Endothelial cell of umbilical vein (primary cell): ENCODE measurements around the gene SLC35D1. TPM values are rescaled to one million over a fixed set of nuclear protein-coding genes. Genes with fewer than 3 reads are reported as not detected.

Experiments
- BruUV-seq: library from RNA; stranded (reverse); fragments of 400-500 nt; replicated peaks from 2 replicates; lab custom pipeline; 2021; lab: Mats Ljungman, UMichigan
- CTCF ChIA-PET: fragments of 300-600, 350-600 bp; sonication (Branson Sonifier 250); formaldehyde crosslinking; loops from one replicate; lab custom pipeline; 2021; ENCODE audit warnings: antibody characterized with exemption, inconsistent platforms; lab: Charles Lee
- POLR2A ChIA-PET: fragments of 300-600, 350-600 bp; sonication (Branson Sonifier 250); formaldehyde crosslinking; loops from one replicate; lab custom pipeline; 2021; ENCODE audit warnings: antibody characterized with exemption, inconsistent platforms; lab: Charles Lee
- DNase-seq: peaks from one replicate; pipeline ENCODE4 v3.0.0-alpha.2; 2011; ENCODE audit warnings: low read depth, low spot score
- FAIRE-seq: peaks from 2 replicates; lab custom pipeline; 2011; peaks lifted over from hg19 to GRCh38; lab: Jason Lieb, UNC
- H2AFZ ChIP-seq: 2 replicates; pipeline ENCODE4 v1.6.0; 2012; ENCODE audit warnings: low read depth, low read length, control low read depth, inconsistent platforms
- H3K27ac ChIP-seq: 2 replicates; pipeline ENCODE4 v1.5.1; 2011; ENCODE audit warnings: low read depth, mild to moderate bottlenecking, control low read depth, low read length, moderate library complexity; ENCODE audit not compliant: insufficient read depth
- H3K27me3 ChIP-seq, 2 experiments: 2 replicates each; pipeline versions ENCODE4 v1.6.0 to v1.6.1; 2011; ENCODE audit warnings: low read length in 2 of 2, mixed read lengths in 1 of 2; ENCODE audit not compliant: control insufficient read depth in 2 of 2, insufficient read depth in 2 of 2
- H3K36me3 ChIP-seq, 2 experiments: 2 replicates in 1 of 2; 3 replicates in 1 of 2; pipeline ENCODE4 v1.5.1; 2011; ENCODE audit warnings: low read length in 2 of 2, mild to moderate bottlenecking in 1 of 2, moderate library complexity in 1 of 2; ENCODE audit not compliant: control insufficient read depth in 2 of 2, insufficient read depth in 2 of 2; ENCODE audit errors: extremely low read depth in 1 of 2
- H3K4me1 ChIP-seq: 3 replicates; pipeline ENCODE4 v1.5.1; 2011; ENCODE audit warnings: mild to moderate bottlenecking, low read length; ENCODE audit not compliant: control insufficient read depth, insufficient read depth; ENCODE audit errors: extremely low read depth
- H3K4me2 ChIP-seq: 2 replicates; pipeline ENCODE4 v1.6.1; 2011; ENCODE audit warnings: low read length, control low read depth, mixed read lengths; ENCODE audit not compliant: insufficient read depth
- H3K4me3 ChIP-seq, 3 experiments: fragments of 200-600 bp in 1 of 3; sonication (generic), shearing (Covaris generic) in 1 of 3; replicated peaks in 1 of 3; 2 replicates each; pipeline ENCODE4 v1.5.1; 2011 to 2016; ENCODE audit warnings: control low read depth in 3 of 3, low read length in 3 of 3, mild to moderate bottlenecking in 2 of 3, inconsistent platforms in 1 of 3, low read depth in 1 of 3, moderate library complexity in 1 of 3; ENCODE audit not compliant: insufficient read depth in 1 of 3
- H3K79me2 ChIP-seq: 2 replicates; pipeline ENCODE4 v1.6.0; 2012; ENCODE audit warnings: low read length, inconsistent platforms; ENCODE audit not compliant: control insufficient read depth, insufficient read depth
- H3K9ac ChIP-seq: replicated peaks from 2 replicates; pipeline ENCODE3; 2011; ENCODE audit warnings: low read length, control low read depth; ENCODE audit not compliant: insufficient read depth; ENCODE audit errors: extremely low read depth
- H3K9me1 ChIP-seq: replicated peaks from 3 replicates; pipeline ENCODE4 v1.6.0; 2011; ENCODE audit warnings: mild to moderate bottlenecking, low read length; ENCODE audit not compliant: control insufficient read depth, insufficient read depth; ENCODE audit errors: extremely low read depth
- H3K9me3 ChIP-seq: replicated peaks from 2 replicates; pipeline ENCODE4 v1.5.1; 2012; ENCODE audit warnings: low read length, inconsistent platforms; ENCODE audit not compliant: control insufficient read depth, insufficient read depth
- H4K20me1 ChIP-seq: replicated peaks from 2 replicates; pipeline ENCODE3; 2011; ENCODE audit warnings: mild to moderate bottlenecking, low read length; ENCODE audit not compliant: control insufficient read depth, insufficient read depth; ENCODE audit errors: extremely low read depth
- CTCF ChIP-seq, 2 donors: IDR thresholded peaks; 1 replicate in 1 of 2; 2 replicates in 1 of 2; pipeline ENCODE4 v1.5.1; 2011; ENCODE audit warnings: low read length in 2 of 2, mild to moderate bottlenecking in 2 of 2, moderate library complexity in 2 of 2, control low read depth in 1 of 2, inconsistent platforms in 1 of 2, low read depth in 1 of 2; ENCODE audit not compliant: insufficient read depth in 1 of 2; ENCODE audit errors: extremely low read depth in 1 of 2
- EZH2 ChIP-seq: IDR thresholded peaks from 2 replicates; pipeline ENCODE4 v1.6.1; 2012; ENCODE audit warnings: borderline replicate concordance, low read depth, mild to moderate bottlenecking, moderate library complexity, low read length, inconsistent platforms; ENCODE audit not compliant: severe bottlenecking
- FOS ChIP-seq: IDR thresholded peaks from 2 replicates; pipeline ENCODE4 v1.6.1; 2011; ENCODE audit warnings: mild to moderate bottlenecking, low read length, moderate library complexity, borderline replicate concordance; ENCODE audit not compliant: insufficient read depth
- GATA2 ChIP-seq: IDR thresholded peaks from 2 replicates; pipeline ENCODE4 v1.7.0; 2011; ENCODE audit warnings: low read depth, mild to moderate bottlenecking, moderate library complexity, mixed read lengths, low read length; ENCODE audit not compliant: insufficient read length, insufficient read depth
- JUN ChIP-seq: IDR thresholded peaks from 2 replicates; pipeline ENCODE4 v1.6.1; 2011; ENCODE audit warnings: borderline replicate concordance, low read depth; ENCODE audit not compliant: insufficient read length, insufficient read depth
- MAX ChIP-seq: IDR thresholded peaks from 2 replicates; pipeline ENCODE4 v1.6.1; 2011; ENCODE audit not compliant: insufficient read depth, insufficient read length
- MYC ChIP-seq: IDR thresholded peaks from one replicate; pipeline ENCODE4 v1.6.1; 2011; ENCODE audit warnings: mild to moderate bottlenecking, low read depth, low read length
- POLR2A ChIP-seq: IDR thresholded peaks from 2 replicates; pipeline ENCODE4 v1.6.1; 2012; ENCODE audit warnings: low read depth, mild to moderate bottlenecking, control low read depth, low read length
- POLR2AphosphoS5 ChIP-seq: IDR thresholded peaks from 2 replicates; pipeline ENCODE4 v1.6.1; 2012; ENCODE audit warnings: low read depth, mild to moderate bottlenecking, control low read depth, low read length, moderate library complexity; ENCODE audit not compliant: insufficient read depth
- dilution Hi-C: fragments of 300-500 bp; cut with MboI; formaldehyde crosslinking; loops from one replicate; pipeline ENCODE4 v1.15.0; 2019; ENCODE audit warnings: low sequenced_read_pairs; ENCODE audit not compliant: extremely low pct_ligation_motif_present
- intact Hi-C: fragments of 100-400 bp; cut with micrococcal nuclease; formaldehyde crosslinking; loops from one replicate; pipeline ENCODE4 v1.10.0; 2022
- polyA plus RNA-seq, 4 experiments: library from polyadenylated mRNA; depleted of rRNA in 3 of 4; stranded (reverse) in 3 of 4; unstranded in 1 of 4; fragments of >200 nt; gene quantifications; 2 replicates each; pipeline versions ENCODE4 v1.2.1 to v1.2.3, GENCODE V29; 2011 to 2012; ENCODE audit warnings: missing spikeins in 1 of 4
- total RNA-seq: library from RNA; stranded (reverse); gene quantifications from 2 replicates; pipeline ENCODE4 v1.2.3, GENCODE V29; 2021

The SLC35D1 gene
- total and polyA plus RNA-seq, 2 donors (not counting 3 experiments of a cell fraction or from before 2014, with no cell fraction given) = 3.5 to 6.6 TPM

GRCh38 chr1:67018574-67018973 is 35.4 kb downstream of the SLC35D1 start:
- Histone ChIP-seq H3K27ac (no peak overlapping the region), H4K20me1 (no peaks in the 10 kb centered on the region), H3K4me3 (no peak overlapping the region), H2AFZ (no peak overlapping the region), H3K4me1 (peaks cover 18% of the 10 kb centered on the region), H3K9me3 (no peaks in the 10 kb centered on the region), H3K36me3 (peaks cover 0 to 3% of the 10 kb centered on the region in 2 experiments), H3K79me2 (no peaks in the 10 kb centered on the region), H3K4me2 (no peak overlapping the region), H3K27me3 (no peaks in the 10 kb centered on the region), H3K9me1 (no peaks in the 10 kb centered on the region), H3K9ac (no peak overlapping the region)
- no peak for TF ChIP-seq JUN
- TF ChIP-seq FOS = no peak
- TF ChIP-seq MAX = no peak
- TF ChIP-seq POLR2A = no peak
- TF ChIP-seq CTCF (IDR thresholded peaks at IDR 0.05; ENCODE audit: extremely low read depth in 1 of 2, insufficient read depth in 1 of 2, low read depth in 1 of 2, low read length in 2 of 2) = no peak
- TF ChIP-seq MYC = no peak
- no peak for TF ChIP-seq GATA2
- no peak for TF ChIP-seq EZH2
- no peak for TF ChIP-seq POLR2AphosphoS5
- BruUV-seq = no TSS peak
- ChIA-PET CTCF (interaction anchor here (1.3 to 4.1 kb wide), 3 partner anchors 14 to 131 kb away, joined by 3 to 23 read pairs (median 21); no protein-coding TSS in a partner anchor), POLR2A (interaction anchor here (0.6 kb wide), 1 partner anchor 171 kb away, joined by 7 read pairs; no protein-coding TSS in a partner anchor)
- dilution Hi-C loops (no loop called here), intact Hi-C loops (no loop called here)
- FAIRE-seq (no peak), DNase-seq (no peak)
